Loucy (cell line): ENCODE results near the gene ASMTL.

Source experiments
- CTCF ChIP-seq: fragments of 200-600 bp; sonication (generic); conservative IDR thresholded peaks from 2 replicates; pipeline ENCODE4 v1.5.1; 2014; ENCODE audit warnings: mild to moderate bottlenecking, antibody characterized with exemption, low read length
- EZH2phosphoT487 ChIP-seq: fragments of 200-600 bp; IDR thresholded peaks from 2 replicates; pipeline ENCODE4 v1.6.1; 2018; ENCODE audit warnings: antibody characterized with exemption, mild to moderate bottlenecking, moderate library complexity, borderline replicate concordance

GRCh38 chrX:1397441-1398270 is 55.1 kb downstream of the ASMTL start:
- TF ChIP-seq CTCF, result no peak
- no peak for TF ChIP-seq EZH2phosphoT487
